ACHN (cell line): ENCODE results near the gene KCNJ9.

ENCODE experiments used
- DNase-seq: peaks from one replicate; pipeline ENCODE4 v3.0.0-alpha.2; 2015
- in situ Hi-C: cut with HindIII; loops from 2 replicates; pipeline ENCODE4 v1.10.0; 2017; ENCODE audit warnings: low sequenced_read_pairs, low pct_ligation_motif_present, low pct_unique_long_range_greater_than_20kb

KCNJ9 gene

DNA sequence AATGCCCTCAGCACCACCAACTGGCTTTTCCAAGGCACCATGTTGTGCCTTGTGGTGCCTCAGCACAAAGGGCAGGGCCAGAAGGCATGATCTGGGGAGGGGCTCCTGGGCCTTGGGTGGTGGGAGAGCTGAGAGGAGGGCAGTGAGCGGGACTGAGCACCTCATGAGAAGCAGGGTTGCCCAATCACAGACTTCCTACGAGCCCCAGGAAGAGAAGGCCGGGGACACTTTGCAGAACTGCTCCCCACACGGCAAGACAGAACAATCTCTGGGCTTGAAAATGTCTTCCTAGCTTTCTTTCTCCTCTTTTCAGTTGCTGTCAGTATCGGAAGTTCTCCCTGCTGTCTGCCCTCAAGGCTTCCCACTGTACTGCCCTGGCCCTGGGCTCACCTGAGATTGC is 18.2 kb upstream of the KCNJ9 start:
- in situ Hi-C loops, result no loop called here
- no peak for DNase-seq

DNA sequence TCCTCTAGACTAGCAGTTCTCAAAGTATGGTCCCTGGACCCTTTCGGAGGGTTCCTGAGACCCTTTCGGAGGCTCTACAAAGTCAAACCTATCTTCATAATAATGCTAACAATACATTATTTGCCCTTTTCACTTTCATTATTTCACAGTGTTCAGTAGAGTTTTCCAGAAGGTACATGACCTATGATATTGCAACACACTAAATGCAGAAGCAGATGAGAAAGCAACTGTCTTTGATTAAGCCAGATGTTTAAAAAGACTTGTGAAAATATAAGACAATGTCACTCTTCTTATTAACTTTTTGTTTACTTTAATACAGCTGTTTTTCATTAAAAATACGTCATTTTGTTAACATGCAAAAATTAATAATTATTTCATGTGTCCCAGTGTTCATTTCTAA is 17.2 kb upstream of the KCNJ9 start:
- no peak for DNase-seq
- in situ Hi-C loops, result no loop called here

DNA sequence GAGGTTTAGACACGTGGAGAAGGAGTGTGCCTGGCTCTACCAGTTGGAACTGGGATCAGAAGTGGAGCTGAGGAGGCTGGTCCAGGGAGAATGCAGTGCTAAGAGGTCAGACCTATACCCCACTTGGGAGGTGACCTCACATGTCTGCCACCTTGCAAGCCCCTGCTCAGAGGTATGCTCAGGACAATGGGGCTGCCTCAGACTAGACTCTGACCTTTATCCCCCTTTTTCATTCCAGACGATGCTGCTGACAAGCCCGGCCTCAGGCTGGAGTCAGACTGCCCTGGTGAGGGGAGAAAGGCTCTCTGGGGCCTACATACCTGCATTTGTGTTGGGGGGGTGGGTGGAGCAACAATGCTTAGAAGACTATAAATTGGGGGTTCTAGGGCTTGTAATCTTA is 16.6 kb upstream of the KCNJ9 start:
- no peak for DNase-seq
- in situ Hi-C loops, result no loop called here

DNA sequence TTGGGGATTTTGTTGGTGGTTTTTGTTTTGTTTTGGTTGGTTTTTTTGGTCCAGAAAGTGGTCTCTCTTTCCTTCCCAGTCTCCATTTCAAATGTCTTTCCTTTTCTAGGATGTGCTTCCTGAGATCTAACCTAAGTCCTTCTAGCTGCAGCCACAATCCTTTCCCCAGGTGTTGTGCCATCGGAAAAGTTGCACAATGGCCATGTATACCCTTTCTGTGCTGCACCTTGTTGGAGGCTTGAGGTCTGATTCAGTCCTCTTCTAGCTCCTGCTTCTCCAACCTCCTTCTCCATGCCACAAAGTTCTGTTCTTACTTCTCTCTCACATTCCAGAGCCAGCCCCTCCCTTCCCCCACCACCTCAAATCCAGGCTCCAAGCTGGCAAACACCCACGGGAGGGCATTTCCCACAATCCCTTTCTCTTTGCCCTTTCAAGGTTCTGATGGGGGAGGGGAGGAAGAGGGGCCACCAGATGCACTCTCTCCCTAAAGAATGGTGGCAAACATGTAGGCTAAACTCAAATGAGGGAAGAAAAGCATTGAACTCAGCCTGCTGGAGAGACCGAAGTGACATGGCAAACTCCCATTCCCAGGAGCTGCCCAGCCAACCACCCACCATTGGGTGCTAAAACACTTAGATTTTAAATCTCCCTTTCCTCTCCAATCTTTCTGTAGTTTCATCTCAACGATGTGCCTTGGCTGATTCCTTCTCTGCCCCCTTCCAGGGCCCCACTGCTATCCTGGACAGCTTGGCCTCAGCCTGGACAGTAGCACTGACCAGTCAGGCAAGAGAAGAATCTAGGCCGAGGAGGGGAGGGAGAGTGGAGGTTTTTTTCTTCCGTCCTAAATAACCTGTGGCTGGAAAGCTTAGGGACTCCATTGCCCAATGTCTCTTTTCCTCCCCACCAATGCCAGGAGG is 14.3 kb upstream of the KCNJ9 start:
- DNase-seq, result no peak
- in situ Hi-C loops, result no loop called here

DNA sequence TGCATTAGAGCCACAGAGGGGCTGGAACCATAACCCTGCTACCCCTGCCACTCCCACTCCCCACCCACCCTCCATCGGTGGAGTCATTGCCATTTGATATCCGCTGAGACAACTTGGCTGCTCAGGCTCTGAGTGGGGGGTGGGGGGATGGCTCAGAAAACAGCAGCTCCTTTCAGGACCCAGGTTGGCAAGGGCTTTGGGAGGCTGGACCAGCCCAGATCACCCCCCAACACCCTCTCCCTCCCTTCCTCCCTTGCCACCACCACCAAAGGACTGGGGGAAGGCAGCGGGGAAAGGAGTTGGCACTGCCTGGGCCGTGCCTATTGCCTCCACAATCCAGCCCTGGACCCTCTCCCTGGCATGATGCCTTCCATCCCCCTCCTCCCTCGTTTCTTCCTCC is 13.1 kb upstream of the KCNJ9 start:
- no peak for DNase-seq
- in situ Hi-C loops, result no loop called here

DNA sequence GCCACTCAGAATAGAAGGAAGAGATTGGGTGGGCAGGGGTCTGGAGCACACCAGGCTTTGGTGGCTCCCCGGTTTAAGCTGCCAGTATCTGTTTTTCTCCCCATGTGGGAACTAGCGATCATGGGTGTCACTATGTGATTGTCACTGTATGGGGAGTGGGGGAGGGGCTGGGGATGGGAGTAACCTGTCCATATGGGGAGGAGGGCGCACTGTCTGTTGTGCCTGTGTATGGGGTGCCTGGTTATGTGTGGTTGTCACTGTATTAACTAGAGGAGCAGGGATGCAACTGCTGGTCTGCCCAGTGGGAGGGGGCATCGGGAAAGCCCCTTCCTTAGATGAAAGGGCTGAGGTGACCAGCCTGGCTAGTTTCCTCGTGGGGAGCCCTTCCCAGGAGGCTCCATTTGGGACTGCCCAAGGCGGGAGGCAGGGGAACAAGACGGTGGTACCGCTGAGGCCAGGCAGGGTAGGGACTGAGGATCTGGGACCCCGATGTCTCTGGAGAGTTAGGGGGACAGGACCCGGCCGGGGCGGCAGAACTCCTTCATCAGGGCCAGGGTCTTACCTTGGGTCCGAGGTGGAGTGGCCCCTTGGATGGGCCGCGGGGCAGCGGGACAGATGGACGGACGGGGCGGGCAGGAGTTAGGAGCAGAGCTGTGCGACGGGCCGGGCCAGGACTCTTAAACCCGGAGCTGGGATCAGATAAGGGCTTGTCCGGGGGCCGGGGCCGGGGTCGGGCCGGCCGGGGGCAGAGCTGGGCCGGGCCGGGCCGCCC is 11.7 kb upstream of the KCNJ9 start, which contains the start of gene KCNJ10:
KCNJ10 (minus strand) TSS at position 701 of the 772 bp plus-strand sequence. CDS start 27,628 bp downstream, outside the sequence.
- in situ Hi-C loops, result no loop called here
- no peak for DNase-seq

DNA sequence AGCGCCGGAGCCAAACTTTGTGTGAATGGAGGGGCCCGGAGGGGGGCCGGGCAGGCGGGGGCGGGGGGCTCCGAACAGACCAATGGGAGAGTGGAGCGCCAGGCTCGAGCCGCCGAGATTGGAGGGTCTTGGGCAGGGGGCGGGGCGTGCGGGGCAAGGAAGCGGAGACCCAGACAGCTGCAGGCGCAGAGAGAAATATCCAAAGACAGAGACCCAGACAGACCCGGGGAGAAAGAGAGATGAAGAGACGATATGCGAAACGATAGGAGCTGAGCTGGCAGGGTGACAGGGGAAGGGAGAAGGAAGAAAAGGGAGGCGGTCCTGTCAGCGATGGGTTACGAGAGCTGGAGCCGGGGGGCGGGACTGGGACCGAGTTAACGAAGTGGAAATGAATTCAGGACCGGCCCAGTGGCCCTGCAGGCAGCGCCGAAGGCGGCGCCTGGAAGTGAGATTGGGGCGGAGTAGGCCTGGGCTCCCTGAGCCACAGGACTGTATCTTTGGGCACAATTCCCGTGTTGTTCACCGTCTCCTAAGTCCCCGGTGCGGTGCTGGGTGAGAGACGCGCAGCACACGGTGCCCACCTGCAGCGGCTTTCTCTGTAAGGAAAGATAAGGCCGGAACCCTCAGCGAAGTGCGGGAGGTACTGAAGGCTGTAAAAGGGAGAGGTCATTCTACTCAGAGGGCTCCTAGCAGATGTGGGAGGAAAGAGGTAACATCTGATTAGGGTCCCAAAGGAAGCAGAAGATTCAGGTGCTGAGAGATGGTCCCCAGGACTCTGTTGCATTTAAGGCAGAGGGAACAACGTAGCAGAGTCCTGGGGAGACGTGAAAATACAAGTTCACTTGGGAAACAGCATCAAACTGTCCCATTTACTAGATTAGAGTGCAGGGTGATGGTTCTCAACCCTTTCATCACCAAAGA is 10.8 kb upstream of the KCNJ9 start:
- in situ Hi-C loops, result no loop called here
- peak; percentile 72 for DNase-seq

DNA sequence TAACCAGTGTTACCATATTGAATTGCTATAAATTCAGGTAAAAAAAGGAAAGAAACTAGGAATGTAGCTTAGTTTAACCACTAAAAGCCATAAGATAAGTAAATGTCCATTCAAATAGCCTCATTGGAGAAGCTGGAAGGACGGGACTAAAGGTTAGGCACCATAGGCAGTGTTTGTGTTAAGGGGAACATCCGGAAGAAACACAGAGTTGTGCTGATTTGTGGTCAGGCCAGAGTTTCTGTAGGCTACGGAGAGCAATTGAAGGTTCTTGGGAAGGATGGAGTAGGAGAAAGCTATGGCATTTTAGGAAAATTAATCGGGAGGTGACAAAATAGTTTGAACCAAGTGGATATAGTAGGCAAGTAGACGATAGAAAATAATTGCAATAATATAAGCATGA is 10.0 kb upstream of the KCNJ9 start:
- no peak for DNase-seq

DNA sequence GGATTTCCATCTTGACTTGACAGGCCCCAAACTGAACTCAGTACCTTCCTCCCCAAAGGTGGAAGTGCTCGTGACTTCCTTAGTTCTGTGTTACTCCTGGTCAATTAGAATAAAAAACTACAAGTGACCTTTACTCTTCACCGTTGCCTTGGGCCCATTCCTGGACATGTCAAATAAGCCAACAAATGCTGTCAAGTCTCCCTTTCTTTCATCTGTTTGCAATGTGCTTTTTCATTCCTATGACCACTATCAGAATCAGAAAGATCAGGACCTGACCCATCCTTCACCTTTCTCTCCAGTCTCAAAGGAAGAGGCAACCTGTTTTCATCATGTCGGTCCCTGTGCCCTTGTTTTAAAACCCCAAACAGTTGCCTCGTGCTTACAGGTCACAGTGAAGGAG is 6.5 kb upstream of the KCNJ9 start:
- in situ Hi-C loops, result no loop called here
- no peak for DNase-seq

More for the DNA sequence above, 10.0 kb upstream of the KCNJ9 start:
- in situ Hi-C loops, result no loop called here

DNA sequence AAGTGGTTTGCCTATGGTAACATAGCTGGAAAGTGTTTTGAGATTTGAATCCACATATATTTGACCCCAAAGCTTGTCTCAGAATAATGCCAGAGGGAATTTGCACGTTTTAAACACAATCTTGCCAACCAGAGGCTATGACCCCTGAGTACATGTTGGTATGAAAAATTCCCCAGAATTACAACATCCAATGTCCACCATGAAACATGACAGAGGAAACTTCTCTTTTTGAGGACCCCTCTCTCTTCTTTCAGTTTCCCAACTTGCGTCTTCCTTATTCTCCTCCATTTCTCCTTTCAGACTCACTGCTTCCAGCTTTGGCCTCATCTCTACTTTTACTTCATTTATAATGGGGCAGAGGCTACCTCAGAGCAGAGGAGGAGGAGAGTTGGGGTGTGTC is 5.5 kb upstream of the KCNJ9 start:
- in situ Hi-C loops, result no loop called here
- no peak for DNase-seq

DNA sequence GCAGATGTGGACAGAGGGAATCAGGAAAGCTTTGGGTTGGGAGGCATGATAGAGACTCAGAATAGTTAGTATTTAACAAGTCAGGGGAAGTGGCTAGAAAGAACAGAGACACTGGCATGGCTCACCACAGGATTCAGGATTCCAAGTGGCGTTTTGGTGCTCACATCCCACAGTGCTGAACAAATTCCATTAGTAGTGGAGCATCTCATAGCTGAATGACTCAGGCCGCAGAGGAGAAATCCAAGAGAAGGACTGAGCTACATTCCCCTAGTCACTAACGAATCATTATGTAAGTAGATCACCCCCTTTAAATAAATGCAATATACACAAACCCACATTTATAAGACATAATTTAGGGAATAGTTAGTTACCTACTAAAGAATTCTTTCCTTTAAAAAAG is 5.0 kb upstream of the KCNJ9 start:
- in situ Hi-C loops, result no loop called here
- no peak for DNase-seq

DNA sequence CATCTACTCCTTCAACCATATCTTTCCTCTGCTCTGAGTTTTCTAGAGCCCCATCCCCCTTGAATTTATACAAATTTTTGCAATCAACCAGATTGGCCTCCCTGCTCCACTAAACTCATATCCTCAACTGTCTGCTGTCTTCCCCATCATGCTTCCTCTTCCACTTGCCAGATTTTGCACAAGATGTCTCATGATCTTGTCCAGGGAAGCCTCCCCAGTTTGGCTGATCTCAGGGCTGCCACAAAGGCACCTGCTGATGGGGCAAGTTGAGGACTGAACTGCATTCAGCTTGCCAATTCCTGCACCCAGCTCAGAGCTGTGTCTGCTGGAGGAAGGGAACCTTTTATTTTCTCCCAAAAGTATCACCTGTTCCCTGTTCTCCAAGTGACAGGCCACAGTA is 3.9 kb upstream of the KCNJ9 start:
- in situ Hi-C loops, result no loop called here
- DNase-seq, result no peak

DNA sequence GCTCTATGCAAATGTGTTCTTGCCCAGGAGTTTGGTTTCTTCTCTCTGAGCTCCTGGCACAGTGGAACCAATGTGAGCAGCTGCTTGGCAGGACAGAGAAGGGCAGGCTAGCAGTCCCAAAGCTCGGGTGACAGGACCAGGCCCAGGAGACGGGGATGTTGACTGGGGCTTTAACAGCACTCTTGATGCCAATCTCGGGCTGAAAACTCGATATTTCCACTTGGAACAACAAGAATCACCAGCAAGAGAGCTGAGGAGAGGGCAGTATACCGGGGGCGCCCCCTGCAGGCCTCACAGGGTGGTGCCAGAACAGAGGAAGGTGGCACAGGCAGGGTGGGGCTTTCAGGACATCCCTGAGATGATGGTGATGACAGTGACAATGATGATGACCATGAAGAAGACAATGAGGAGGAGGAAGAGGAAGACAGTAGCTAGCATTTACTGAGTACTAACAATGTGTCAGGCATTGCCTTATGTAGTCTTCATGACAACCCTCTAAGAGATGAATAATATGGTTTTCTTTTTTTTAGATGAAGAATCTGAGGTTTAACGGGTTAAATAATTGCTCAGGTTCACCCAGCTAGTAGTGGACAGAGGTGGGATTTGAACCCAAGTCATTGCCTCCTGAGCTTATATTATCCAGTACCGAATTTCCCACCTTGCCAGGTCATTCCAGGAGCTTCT is 2.7 kb upstream of the KCNJ9 start:
- DNase-seq, result peak; percentile 44
- in situ Hi-C loops, result no loop called here

DNA sequence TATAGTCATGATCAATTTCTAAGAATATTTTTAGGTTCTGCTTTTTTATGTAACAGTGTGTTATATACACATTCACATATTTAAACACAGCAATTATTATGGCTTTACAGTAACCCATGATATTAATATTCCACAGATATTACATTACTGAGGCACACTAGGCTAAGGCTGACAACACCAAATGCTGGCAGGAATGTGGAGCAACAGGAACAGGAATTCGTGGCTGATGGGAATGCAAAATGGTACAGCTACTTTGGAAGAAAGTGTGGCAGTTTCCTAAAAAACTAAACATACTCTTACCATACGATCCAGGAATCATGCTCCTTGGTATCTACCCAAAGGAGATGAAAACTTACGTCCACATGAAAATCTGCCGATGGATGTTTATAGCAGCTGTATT is 1.9 kb upstream of the KCNJ9 start:
- DNase-seq, result no peak
- in situ Hi-C loops, result no loop called here

DNA sequence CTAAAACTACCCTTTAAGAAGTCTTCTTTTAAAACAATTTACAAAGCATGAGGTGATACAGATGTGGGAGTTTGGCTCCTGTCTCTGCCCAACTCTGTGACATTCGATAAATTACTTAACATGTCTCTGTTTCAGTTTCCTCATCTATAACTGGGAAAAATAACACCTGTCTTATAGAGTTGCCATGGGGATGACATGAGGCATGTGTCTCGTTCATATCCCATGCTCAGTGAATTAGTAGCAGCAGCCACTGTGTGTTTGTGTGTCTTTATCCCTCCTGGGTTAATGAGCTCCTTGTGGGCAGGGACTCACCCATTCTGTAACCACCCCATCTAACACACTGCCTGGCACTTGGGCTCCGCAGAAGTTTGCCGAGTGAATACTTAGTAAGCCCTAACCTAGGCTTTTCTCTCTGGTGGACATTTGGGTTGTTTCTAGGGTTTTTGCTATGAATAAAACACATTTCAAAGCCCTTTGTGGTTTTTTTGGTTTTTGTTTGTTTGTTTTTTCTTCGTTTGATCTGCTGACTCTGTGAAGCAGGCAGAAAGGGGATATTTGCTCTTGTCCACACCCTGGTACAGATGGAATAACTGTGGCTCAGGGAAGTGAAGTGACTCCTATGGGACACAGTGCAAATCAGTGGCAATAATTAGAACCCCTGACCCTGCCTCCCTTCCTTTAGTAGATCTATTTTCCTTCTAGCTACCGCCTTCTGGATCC is 797 bp upstream of the KCNJ9 start:
- in situ Hi-C loops, result no loop called here
- no peak for DNase-seq

DNA sequence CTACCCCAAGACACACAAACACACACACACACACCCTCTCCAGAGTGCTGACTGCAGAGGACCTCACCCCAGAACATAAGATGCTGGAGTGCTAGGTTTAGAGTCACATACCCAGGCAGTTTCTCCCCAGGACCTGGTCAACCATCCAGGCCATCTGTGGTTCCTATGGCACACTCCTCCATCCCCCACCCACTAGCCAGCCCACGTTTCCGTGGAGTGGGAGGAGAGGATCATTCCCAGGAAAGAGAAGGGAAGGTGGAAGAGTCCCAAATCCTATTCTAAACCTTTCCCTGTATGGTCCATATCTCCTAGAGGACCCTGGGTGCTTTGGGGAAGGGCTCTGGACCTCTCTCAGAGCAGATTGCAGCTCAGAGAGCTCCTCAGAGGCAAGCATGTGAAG is 1.1 kb downstream of the KCNJ9 start:
- DNase-seq, result no peak
- in situ Hi-C loops, result no loop called here

DNA sequence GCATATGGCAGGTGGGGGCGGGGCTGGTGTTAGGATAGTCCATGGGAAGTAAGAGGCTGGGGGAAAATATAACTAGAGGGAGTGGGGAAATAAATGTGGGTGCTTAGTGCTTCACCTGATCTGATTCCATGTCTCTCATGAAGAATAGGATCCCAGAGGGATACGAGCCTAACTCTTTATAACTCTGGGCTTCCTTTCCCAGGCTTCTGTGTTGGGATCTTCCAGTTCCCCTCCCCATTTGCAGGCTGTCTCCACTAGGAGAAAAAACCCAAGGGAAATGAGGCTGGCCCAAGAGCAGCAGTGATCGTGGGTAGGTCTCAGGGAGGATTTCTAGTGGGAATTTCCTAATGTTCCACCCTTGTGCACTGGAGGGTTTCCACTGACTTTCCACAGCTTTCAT is 1.6 kb downstream of the KCNJ9 start:
- in situ Hi-C loops, result no loop called here
- DNase-seq, result no peak
